ENCODE measurements around the gene RALGPS1.

DNA sequence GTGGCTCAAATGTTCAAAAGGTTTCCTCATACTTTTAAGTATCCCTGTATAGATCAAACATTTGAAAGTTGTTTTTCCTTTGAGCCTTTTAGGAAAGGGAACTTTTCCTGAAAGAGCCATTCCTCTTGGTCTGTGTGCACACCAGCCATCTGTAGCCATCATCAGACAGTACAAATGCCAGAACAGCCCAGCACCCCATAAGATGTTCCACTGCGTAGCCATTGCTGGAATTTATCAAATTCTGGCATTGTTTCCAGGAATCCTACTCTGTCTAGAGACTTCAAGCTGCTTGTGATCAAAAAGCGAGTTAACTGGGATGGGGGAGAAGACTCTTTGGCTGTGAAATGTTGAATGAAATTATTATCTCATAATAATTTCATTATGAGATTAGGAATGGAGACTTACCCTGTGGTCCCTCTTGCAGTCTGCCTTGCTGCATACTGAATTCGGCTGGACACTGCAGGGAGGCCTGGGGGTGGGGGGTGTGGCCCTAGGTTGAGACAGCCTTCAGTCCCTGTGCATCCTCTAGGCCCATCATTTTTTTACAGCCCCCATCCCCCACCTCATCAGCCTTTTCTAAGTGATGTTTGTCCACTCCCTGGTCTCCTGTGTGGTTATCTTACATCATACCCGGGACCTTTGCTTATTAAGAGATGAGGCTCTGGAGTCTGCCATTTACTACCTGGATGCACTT lies 99.8 kb downstream of the RALGPS1 start:
- TF ChIP-seq CTCF (IDR thresholded peaks at IDR 0.05; ENCODE audit: low read depth, low read length) (no peak), EZH2phosphoT487 (IDR thresholded peaks at IDR 0.05; ENCODE audit: low read depth) (no peak)

Measured in OCI-LY3 (cell line).